ENCODE results near the gene GOLGB1.

GRCh38 chr3:121740896-121741295 is 8.6 kb downstream of the GOLGB1 start:
- TF ChIP-seq POLR2A (IDR thresholded peaks at IDR 0.05) (no peak), POLR2AphosphoS5 (IDR thresholded peaks at IDR 0.05) (no peak)
- TF ChIP-seq, protein P1, sequence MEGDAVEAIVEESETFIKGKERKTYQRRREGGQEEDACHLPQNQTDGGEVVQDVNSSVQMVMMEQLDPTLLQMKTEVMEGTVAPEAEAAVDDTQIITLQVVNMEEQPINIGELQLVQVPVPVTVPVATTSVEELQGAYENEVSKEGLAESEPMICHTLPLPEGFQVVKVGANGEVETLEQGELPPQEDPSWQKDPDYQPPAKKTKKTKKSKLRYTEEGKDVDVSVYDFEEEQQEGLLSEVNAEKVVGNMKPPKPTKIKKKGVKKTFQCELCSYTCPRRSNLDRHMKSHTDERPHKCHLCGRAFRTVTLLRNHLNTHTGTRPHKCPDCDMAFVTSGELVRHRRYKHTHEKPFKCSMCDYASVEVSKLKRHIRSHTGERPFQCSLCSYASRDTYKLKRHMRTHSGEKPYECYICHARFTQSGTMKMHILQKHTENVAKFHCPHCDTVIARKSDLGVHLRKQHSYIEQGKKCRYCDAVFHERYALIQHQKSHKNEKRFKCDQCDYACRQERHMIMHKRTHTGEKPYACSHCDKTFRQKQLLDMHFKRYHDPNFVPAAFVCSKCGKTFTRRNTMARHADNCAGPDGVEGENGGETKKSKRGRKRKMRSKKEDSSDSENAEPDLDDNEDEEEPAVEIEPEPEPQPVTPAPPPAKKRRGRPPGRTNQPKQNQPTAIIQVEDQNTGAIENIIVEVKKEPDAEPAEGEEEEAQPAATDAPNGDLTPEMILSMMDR (IDR thresholded peaks at IDR 0.05): no peak

All from transverse colon (tissue), 4 donors.